Activated CD4-positive, alpha-beta T cell treated with anti-CD3 and anti-CD28 coated beads for 24 hours (primary cell): ENCODE measurements around the gene RAPGEF3.
A peak's percentile ranks its signal among the peaks of the same experiment; 100 is the strongest.

Experiments used
- DNase-seq, 2 donors: peaks; one replicate each; pipeline ENCODE4 v3.0.0-alpha.2; 2020; ENCODE audit warnings: low read depth in 2 of 2

RAPGEF3 gene

DNA sequence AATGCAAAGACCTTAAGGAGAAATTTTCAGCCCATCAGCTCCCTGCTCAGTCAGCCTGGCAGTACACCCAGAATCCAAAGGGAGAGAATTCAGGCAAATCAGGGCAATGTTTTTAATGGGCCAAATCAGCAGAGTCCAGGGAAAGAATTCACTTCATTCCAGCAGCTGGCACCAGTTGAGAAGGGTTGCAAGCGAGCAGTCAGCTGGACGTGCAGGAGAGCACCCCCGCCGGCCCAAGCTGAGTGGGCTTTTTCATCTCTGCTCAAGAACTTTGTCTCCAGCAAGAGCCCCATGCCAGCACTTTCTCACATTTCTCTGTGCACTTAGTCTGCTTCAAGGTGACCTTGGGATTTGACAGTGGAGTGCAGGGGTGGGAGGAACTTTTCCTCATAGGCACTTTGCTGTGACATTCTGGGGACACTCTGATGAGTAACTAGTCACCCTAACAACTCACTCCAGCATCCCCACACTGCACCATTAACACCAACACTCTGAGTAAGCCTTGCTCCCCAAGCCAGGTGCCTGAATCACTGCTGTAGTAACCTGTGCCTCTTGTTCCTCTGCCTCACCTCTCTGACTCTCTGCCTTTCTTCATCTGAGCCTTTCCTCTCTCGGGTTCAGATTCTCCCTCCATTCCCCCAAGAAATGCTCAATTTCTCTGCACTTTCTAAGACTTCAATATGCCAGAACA lies 35.6 kb downstream of the RAPGEF3 start:
- DNase-seq, result no peak

DNA sequence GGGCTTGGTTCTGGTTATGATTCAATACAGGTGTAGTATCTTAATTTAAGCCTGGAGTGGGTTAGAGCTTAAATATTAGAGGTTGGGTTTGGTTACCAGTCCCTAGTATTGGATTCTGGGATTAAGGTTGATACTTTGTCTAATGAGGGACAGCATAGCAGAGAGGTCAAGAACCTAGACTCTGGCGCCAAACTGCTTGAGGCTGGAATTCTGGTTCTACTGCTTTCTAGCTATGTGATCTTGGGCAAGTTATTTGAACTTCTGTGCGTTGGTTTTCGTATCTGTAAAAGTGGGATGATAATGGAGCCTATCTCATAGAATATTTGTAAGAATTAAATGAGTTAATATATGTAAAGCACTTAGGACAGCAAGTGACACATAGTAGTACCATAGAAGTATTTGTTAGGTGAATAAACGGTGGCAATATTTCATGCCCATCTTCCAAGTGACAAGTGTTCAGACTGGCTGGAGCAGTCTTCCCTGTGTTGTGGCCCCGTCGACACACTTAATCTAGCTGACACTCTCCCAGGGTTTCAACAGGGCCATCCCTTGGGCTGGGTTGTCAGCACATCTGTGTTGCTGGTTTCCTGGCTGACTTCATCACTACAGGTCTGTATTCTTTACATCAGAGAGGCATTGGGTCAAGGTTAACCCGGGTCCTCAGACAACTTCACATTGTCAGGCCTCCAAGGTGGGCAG lies 36.4 kb downstream of the RAPGEF3 start:
- no peak for DNase-seq

DNA sequence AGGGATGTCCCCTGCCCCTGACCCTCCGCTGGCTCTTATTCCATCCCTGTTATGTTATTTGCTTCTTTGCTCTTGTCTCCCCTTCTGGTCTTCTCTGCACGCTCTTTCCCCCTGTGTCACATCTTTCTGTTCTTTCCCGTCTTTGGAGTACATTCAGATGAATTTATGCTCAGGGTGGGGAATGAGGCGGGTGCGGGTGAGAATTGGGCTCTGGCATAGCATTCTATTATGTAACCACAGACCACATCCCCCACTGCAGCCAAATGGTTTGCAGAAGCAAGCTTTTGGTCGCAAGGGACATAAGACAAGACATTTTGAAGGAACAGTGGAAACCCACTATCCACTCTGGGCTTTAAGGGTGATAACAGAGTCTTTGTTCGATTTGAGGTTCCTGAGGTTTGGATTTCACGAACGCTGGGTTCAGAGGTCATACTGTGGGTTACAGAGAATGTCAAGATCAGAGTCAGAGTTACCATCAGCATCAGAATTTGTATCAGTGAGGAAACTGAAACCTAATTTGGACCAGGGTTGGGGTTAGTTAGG lies 37.2 kb downstream of the RAPGEF3 start:
- no peak for DNase-seq

DNA sequence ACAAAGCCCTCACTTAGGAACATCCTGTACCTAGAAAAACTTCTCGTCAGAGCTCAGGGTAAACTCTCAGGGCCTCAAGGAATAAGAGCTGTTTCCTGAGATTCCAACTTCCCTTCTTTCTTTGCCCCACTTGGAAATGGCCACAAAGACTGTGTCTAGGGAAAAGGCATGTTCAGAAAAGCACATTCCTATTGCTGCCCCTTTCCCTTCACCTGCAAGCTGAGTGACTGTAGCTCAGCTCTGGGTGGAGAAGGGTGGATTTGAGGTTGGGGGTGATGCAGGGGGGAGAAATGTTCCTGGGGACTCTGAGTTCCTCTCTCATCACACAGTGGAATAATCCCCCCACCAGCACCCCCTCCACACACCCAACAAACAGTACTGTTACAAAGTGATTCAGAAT lies 40.1 kb downstream of the RAPGEF3 start:
- no peak for DNase-seq

DNA sequence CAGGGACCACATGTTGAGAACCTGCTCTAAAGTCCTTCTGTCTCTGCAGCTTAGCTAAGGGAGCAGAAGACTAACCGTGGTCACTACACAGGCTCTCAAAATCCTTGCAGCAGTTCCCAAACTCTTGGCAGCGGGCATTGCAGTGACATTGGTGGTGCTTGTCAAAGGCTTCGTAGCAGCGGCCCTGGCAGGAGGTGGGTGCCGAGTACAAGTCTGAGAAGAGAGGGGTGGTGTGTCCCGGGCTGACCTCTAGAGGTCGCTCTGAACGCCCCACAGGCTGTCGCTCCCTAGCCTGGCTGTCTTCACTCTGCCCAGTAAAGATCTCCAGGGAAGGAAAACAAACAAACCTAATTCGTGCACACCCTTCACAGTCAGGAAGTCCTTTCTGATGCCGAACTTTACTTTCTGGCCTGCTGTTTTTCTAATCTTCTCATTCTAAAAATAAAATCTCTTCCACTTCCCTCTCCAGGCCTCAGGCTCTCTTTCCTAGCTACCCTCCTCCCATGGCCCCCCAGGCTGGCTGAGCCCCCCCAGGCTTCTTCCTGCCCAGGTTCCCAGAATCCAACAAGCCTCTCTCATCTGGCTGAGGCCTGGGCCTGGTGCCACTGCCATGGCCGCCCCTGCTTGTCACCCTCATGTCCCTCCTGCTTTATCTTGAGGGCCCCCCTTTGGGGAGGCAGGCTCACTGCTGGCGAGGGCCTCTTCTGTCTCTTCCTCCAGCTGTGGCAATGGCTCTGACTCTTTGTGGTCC lies 41.1 kb downstream of the RAPGEF3 start:
- peak; percentile 23 to 32 for DNase-seq

DNA sequence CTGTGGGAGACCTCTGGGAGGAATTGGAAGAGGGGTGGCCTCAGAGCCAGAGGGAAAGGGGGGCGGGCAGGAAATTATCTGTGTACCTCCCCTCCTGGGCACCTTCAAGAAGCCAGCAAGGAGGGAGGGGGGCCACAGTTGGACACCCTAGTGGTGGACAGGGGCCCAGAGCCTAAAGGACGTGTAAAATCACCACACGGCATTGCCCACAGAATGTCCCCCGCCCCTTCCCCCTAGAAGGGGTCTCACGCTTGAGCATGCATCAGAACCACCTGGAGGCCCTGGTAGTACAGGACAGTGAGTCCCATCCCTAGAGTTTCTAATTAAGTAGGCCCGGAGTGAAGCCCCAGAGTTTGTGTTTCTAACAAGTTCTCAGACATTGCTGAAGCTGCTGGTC lies 41.6 kb downstream of the RAPGEF3 start:
- no peak for DNase-seq

DNA sequence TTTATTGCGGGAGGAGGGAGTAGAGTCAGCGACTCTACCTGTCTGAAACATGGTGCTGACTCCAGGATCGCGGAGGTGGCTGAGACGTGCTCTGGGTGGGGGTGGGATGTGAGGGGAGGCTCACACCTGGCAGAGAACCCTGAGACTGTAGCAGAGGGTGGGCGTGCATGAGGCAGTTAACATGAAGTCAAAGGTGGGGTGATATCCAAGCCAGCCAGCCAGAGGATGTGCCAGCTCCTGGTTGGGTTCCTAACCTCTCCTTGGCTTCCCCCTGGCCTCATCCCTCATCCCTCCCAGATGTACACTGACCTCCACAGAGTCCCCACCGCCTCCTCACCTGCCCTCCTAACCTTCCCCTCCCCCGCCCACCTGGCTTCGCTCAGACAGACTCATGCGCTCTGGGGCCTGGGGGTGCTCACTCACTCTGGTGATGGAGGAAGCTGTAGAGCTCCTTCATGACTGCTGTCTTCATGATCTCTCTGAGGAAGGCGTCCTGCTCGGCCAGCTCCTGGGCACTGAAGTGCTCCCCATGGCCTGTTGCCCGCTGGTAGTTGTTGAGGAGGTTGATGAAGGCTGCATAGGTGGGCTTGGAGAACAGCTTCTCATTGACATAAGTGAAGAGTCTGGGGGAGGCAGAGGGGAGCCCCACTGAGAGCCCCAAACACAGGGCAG lies 42.7 kb downstream of the RAPGEF3 start:
- DNase-seq, result no peak

GRCh38 chr12:47715393-47715876 lies 43.2 kb downstream of the RAPGEF3 start:
- DNase-seq, result peak; percentile 72 to 75

GRCh38 chr12:47714826-47715386 lies 43.8 kb downstream of the RAPGEF3 start:
- no peak for DNase-seq

GRCh38 chr12:47712171-47712570 lies 46.5 kb downstream of the RAPGEF3 start:
- DNase-seq, result no peak

DNA sequence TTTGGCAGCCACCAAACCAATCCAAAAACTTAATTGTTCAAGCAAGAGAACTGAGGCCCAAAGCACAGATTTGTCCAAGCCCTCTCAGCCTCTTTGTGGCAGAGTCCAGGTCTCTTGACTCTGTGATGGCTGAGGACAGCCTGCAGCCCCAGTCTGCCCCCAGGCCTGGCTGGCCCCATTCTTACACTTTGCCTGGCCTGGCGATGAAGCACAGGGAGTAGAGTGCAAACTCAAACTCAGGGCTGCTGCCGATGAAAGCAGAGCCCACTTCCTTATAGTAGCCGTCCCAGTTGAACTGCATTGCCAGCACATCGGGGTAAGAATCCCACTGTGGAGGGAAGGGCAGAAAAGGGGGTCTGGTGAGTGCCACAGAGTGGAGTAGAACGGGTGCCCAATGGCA lies 47.2 kb downstream of the RAPGEF3 start:
- no peak for DNase-seq

GRCh38 chr12:47710278-47710677 lies 48.4 kb downstream of the RAPGEF3 start:
- no peak for DNase-seq

DNA sequence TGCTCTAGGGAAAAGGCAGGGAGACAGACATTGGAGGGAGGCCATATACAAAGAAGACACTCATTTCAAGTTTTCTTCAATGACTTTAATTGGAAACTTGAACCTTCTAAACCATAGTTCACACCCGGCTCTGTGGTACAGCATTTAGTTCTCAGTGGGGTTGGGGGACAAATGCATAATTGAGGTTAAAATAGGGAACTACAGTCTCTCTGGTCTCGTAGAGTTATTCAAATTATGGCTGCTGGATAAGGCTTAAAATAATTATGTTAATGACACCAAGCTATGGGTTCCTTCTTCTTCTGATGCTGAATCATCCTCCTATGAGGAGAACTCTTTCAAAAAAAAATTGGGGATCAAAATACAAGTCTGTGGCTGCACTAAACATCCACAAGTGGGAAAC lies 49.0 kb downstream of the RAPGEF3 start:
- no peak for DNase-seq

DNA sequence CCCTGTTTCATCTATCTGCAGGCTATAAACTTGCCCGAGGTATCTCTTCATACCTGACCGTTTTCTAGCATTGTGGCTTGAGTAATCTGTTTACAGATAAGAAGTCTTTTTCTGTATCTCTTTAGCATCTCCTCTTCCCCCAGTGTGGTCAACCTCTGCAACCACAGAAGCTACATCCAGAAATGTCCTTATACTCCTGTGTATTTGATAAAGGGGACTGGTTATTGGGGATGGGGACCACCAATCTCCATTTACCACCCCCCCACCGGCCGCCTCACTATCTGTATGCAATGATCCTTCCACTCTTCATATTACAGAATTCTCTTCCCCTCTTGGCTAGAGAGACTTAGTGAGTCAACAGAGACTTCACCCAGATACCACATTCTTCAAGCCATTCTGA lies 49.4 kb downstream of the RAPGEF3 start:
- DNase-seq, result no peak

GRCh38 chr12:47707905-47708543 lies 50.7 kb downstream of the RAPGEF3 start:
- DNase-seq, result no peak

DNA sequence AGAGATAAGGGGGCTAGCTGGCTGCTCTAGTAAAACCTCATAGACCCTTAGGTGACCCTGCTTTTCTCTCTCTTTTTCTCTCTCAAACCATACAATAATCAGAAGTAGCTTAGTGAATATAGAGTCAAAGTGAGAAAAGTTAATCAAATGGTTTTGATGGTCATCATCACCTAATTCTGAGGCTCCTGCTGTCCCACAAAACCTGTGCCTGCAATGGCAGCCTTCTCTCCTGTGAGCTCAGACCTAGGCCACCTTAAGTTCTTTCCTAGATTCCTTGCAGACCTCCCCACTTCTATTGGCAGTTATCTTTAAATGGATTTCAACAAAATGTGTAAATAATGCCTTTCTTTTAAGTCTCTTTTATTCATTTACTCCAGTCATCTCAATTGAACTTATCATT lies 51.3 kb downstream of the RAPGEF3 start:
- no peak for DNase-seq

DNA sequence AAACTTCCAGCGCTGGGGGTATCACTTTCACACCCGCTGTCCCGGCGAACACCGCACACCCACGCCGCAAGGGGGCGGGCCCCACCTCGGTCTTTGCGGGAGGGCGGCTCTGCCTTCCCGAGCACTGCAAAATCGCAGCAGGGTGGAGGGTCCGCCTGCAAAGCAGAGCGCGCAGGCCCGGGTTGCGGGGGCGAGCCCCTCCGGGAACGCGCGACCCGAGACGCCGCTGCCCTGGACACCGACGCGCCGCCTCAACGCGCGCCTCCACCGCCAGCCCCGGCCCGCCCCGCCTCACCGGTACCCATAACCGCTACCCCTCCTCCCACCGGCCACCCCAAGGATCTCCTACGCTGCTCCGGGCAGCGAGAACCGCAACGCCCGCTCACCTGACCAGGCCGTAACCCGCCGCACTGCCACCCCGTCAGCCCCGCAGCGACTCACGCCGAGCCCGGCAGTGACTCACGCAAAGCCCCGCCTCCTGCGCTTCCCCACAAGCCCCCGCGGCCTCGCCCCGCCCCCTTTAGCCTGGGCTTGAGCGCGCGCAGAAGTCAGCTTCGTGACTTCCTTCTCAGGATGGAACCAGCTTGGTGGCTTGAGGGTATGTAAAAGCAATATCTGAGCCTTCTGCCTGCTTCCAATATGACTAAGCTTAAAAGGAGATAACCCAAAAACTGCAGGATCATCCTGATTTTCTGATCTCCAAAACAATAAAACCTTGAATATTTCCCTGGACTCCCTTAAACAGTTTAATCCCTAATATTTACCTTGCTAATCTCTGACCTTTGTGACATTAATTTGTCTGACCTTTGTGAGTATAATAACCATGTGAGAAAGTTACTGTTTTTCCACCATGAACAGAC lies 52.9 kb downstream of the RAPGEF3 start, which contains the start of gene RPAP3:
Gene RPAP3 (minus strand): TSS at position 465 of the 860 bp plus-strand sequence. CDS start 3,190 bp downstream, outside the sequence.
- DNase-seq, result peak; percentile 98 to 99

- DNase-seq, result no peak
Measured at GRCh38 chr12:47705229-47705565, 53.5 kb downstream of the RAPGEF3 start.

- no peak for DNase-seq
Measured at GRCh38 chr12:47704719-47705118, 54.0 kb downstream of the RAPGEF3 start.

DNA sequence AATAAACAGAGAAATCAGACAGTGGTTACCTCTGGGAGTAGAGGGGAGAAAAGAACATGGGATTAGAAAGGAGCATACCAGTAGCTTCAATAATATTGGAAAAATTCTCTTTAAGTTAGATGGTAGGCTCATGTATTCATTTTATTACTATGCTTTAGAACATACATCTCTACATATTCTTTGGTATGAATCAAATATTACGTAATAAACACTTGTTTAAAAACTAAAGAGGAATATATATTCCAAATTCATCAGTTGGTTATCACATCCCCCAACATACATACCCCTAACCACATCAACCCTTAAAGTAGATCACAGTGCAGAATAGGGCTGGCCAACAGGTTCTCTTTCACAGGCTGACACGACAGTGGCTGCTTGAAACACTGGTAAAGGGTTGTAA lies 58.4 kb downstream of the RAPGEF3 start:
- DNase-seq, result no peak
